Ovary (tissue), 3 donors: ENCODE measurements around the gene PPP2R3B.

Experiments used
- POLR2A ChIP-seq: fragments of 450-650 bp; IDR thresholded peaks from one replicate; pipeline ENCODE4 v1.6.1; 2017; ENCODE audit warnings: antibody characterized with exemption, mild to moderate bottlenecking, moderate library complexity
- TF ChIP-seq, protein P1 (sequence below), 3 donors: fragments of 450-650 bp in 2 of 3; fragments of 200-600 bp in 1 of 3; IDR thresholded peaks; one replicate each; pipeline versions ENCODE4 v1.5.1 to v1.8.0; 2016 to 2022; ENCODE audit warnings: antibody characterized with exemption in 3 of 3, mild to moderate bottlenecking in 1 of 3
- donor health status: DM: no; HTN: no; CAD: no.

DNA sequence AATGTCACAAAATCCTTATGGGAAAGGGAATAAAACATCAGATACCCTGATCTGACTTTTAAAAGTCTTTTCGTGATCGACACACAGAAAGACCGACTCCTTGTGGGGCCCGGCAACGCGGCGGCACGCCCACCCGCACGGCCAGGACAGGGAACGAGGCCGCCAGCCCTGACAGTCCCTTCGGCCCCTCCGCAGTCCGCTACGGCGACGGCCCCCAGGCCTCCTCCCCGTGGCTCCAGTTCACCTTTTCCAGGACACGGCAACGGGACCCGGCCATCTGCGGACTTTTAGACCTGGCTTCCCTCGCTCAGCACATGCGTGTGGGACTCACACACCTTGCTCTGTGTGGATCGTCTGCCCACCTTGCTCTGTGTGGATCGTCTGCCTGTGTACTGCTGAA is 34.5 kb downstream of the PPP2R3B start:
- TF ChIP-seq, protein P1, sequence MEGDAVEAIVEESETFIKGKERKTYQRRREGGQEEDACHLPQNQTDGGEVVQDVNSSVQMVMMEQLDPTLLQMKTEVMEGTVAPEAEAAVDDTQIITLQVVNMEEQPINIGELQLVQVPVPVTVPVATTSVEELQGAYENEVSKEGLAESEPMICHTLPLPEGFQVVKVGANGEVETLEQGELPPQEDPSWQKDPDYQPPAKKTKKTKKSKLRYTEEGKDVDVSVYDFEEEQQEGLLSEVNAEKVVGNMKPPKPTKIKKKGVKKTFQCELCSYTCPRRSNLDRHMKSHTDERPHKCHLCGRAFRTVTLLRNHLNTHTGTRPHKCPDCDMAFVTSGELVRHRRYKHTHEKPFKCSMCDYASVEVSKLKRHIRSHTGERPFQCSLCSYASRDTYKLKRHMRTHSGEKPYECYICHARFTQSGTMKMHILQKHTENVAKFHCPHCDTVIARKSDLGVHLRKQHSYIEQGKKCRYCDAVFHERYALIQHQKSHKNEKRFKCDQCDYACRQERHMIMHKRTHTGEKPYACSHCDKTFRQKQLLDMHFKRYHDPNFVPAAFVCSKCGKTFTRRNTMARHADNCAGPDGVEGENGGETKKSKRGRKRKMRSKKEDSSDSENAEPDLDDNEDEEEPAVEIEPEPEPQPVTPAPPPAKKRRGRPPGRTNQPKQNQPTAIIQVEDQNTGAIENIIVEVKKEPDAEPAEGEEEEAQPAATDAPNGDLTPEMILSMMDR (IDR thresholded peaks at IDR 0.05): no peak
- no peak for TF ChIP-seq POLR2A
